Parathyroid adenoma (tissue), 2 donors: Measurements from ENCODE around the gene LGALS7.
"Not testable (repeated sequence)": the region's sequence is repeated elsewhere in the genome, so short reads cannot be mapped to it uniquely, and the experiment has no call there.

ENCODE experiments used
- H2AFZ ChIP-seq: fragments of 300-600 bp; sonication (generic); one replicate; pipeline ENCODE4 v1.7.0; 2017; ENCODE audit warnings: antibody characterized with exemption, mild to moderate bottlenecking
- H3K27ac ChIP-seq: fragments of 300-600 bp; sonication (generic); one replicate; pipeline ENCODE4 v1.7.0; 2017
- H3K27me3 ChIP-seq: fragments of 300-600 bp; sonication (generic); one replicate; pipeline ENCODE4 v1.7.0; 2017; ENCODE audit warnings: low read length; ENCODE audit not compliant: control insufficient read depth, insufficient read depth
- H3K36me3 ChIP-seq: fragments of 300-600 bp; sonication (generic); one replicate; pipeline ENCODE4 v1.7.0; 2017; ENCODE audit warnings: low read length; ENCODE audit not compliant: control insufficient read depth, insufficient read depth
- H3K4me1 ChIP-seq: fragments of 300-600 bp; sonication (generic); one replicate; pipeline ENCODE4 v1.7.0; 2017; ENCODE audit warnings: control low read depth
- H3K4me2 ChIP-seq: fragments of 300-600 bp; sonication (generic); one replicate; pipeline ENCODE4 v1.7.0; 2017; ENCODE audit warnings: low read length
- H3K4me3 ChIP-seq: fragments of 300-600 bp; sonication (generic); one replicate; pipeline ENCODE4 v1.7.0; 2017; ENCODE audit warnings: low read depth, low read length
- H3K79me2 ChIP-seq: fragments of 300-600 bp; sonication (generic); one replicate; pipeline ENCODE4 v1.7.0; 2017; ENCODE audit warnings: control low read depth
- H3K9ac ChIP-seq: fragments of 300-600 bp; sonication (generic); one replicate; pipeline ENCODE4 v1.7.0; 2017; ENCODE audit warnings: mild to moderate bottlenecking
- H3K9me3 ChIP-seq: fragments of 300-600 bp; sonication (generic); one replicate; pipeline ENCODE4 v1.7.0; 2017; ENCODE audit warnings: low read length; ENCODE audit not compliant: control insufficient read depth
- TF ChIP-seq, protein P1 (sequence below): fragments of 300-600 bp; sonication (generic); IDR thresholded peaks from one replicate; pipeline ENCODE4 v1.7.0; 2017; ENCODE audit warnings: antibody characterized with exemption, mild to moderate bottlenecking
- donor health status: primary hyperparathyroidism.

Gene LGALS7

GRCh38 chr19:38773469-38774177 is at the start of gene LGALS7:
LGALS7 (minus strand) TSS chr19:38773517; CDS start chr19:38773492, 25 bp downstream.
- no peak within 1 kb of the TSS for H3K4me2 ChIP-seq
- no peaks in the 10 kb centered on the region for H3K9me3 ChIP-seq
- H3K27ac ChIP-seq, result no peak within 1 kb of the TSS
- H3K9ac ChIP-seq, result no peak within 1 kb of the TSS
- TF ChIP-seq, protein P1, sequence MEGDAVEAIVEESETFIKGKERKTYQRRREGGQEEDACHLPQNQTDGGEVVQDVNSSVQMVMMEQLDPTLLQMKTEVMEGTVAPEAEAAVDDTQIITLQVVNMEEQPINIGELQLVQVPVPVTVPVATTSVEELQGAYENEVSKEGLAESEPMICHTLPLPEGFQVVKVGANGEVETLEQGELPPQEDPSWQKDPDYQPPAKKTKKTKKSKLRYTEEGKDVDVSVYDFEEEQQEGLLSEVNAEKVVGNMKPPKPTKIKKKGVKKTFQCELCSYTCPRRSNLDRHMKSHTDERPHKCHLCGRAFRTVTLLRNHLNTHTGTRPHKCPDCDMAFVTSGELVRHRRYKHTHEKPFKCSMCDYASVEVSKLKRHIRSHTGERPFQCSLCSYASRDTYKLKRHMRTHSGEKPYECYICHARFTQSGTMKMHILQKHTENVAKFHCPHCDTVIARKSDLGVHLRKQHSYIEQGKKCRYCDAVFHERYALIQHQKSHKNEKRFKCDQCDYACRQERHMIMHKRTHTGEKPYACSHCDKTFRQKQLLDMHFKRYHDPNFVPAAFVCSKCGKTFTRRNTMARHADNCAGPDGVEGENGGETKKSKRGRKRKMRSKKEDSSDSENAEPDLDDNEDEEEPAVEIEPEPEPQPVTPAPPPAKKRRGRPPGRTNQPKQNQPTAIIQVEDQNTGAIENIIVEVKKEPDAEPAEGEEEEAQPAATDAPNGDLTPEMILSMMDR, result no peak
- H3K4me1 ChIP-seq, result no peaks in the 10 kb centered on the region
- H3K36me3 ChIP-seq, result no peaks in the 10 kb centered on the region
- no peaks in the 10 kb centered on the region for H3K27me3 ChIP-seq
- no peaks in the 10 kb centered on the region for H3K79me2 ChIP-seq
- no peak within 1 kb of the TSS for H2AFZ ChIP-seq
- no peak within 1 kb of the TSS for H3K4me3 ChIP-seq

- H2AFZ ChIP-seq, result not testable (repeated sequence)
These were observed 48.0 kb upstream of the LGALS7 start for GRCh38 chr19:38821230-38821825.

DNA sequence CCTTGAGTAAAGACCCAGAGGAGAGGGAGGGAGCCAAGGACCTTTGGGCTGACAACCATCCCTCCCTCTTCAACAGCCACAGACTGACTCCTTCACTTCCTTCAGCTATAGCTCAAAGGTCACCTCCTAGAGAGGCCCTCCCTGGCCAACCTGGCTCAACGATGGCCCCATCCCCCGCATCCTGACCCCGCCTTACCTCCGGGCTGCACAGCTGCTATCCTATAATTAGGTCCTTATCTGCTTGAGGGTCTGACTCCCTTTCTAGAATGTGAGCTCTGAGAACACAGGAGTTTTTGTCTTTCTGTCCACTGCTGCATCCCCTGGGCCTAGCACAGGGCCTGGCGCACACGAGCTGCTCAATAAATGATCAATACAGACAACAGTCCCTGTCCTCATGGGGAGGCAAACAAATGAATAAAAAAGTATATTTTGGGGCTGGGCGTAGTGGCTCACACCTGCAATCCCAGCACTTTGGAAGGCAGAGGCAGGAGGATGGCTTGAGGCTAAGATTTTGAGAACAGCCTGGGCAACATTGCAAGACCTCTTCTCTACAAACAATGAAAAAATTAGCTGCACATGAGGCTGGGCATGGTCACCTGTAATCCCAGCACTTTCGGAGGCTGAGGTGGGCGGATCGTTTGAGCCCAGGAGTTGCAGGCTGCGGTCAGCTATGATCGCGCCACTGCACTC is 46.1 kb upstream of the LGALS7 start:
- Histone ChIP-seq H3K27me3 (no peaks in the 10 kb centered on the region), H3K9ac (no peak overlapping the region), H3K9me3 (no peaks in the 10 kb centered on the region), H2AFZ (no peak overlapping the region), H3K79me2 (peaks cover 4% of the 10 kb centered on the region), H3K4me2 (no peak overlapping the region), H3K4me3 (no peak overlapping the region), H3K36me3 (no peaks in the 10 kb centered on the region), H3K4me1 (no peaks in the 10 kb centered on the region), H3K27ac (no peak overlapping the region)
- TF ChIP-seq, protein P1, result no peak

More at GRCh38 chr19:38821230-38821825, 48.0 kb upstream of the LGALS7 start:
- not testable (repeated sequence) for H3K36me3 ChIP-seq, H3K9me3 ChIP-seq, H3K4me2 ChIP-seq, H3K4me3 ChIP-seq, H3K27ac ChIP-seq, H3K9ac ChIP-seq, H3K27me3 ChIP-seq, H3K4me1 ChIP-seq
- peaks cover 12% of the 10 kb centered on the region for H3K79me2 ChIP-seq

DNA sequence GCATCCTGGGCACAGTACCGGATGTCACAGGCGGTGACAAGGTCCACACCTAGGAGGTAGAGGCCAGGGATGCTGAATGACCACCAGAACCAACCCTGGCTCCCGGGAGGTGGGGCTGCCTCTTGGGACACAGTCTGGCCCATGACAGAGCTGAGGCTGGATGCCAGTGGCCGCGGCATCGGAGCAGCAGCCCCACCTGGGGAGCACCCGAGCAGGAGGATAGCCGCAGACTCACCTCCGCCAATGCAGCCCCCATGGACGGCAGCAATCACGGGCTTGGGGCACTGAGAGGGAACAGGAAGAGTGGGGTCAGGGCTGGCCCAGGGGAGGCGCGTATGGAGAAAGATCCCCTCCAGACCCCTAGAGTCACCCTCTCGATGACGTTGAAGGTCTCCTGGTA is 43.8 kb upstream of the LGALS7 start:
- no peak overlapping the region for H3K9ac ChIP-seq
- H3K27ac ChIP-seq, result no peak overlapping the region
- no peak overlapping the region for H3K4me2 ChIP-seq
- no peaks in the 10 kb centered on the region for H3K79me2 ChIP-seq
- no peaks in the 10 kb centered on the region for H3K9me3 ChIP-seq
- no peaks in the 10 kb centered on the region for H3K27me3 ChIP-seq
- H2AFZ ChIP-seq, result no peak overlapping the region
- no peaks in the 10 kb centered on the region for H3K4me1 ChIP-seq
- H3K4me3 ChIP-seq, result no peak overlapping the region
- TF ChIP-seq, protein P1, result no peak
- no peaks in the 10 kb centered on the region for H3K36me3 ChIP-seq

GRCh38 chr19:38816131-38816750 is 42.9 kb upstream of the LGALS7 start:
- no peak overlapping the region for H3K27ac ChIP-seq
- no peaks in the 10 kb centered on the region for H3K4me1 ChIP-seq
- no peak overlapping the region for H2AFZ ChIP-seq
- no peaks in the 10 kb centered on the region for H3K27me3 ChIP-seq
- no peaks in the 10 kb centered on the region for H3K9me3 ChIP-seq
- no peak overlapping the region for H3K4me2 ChIP-seq
- no peaks in the 10 kb centered on the region for H3K36me3 ChIP-seq
- TF ChIP-seq, protein P1, result no peak
- H3K9ac ChIP-seq, result no peak overlapping the region
- no peak overlapping the region for H3K4me3 ChIP-seq
- no peaks in the 10 kb centered on the region for H3K79me2 ChIP-seq
